GM18909 (cell line): ENCODE data around the gene RFTN2.
A peak's percentile ranks its signal among the peaks of the same experiment; 100 is the strongest.
"Not testable (repeated sequence)": the region's sequence is repeated elsewhere in the genome, so short reads cannot be mapped to it uniquely, and the experiment has no call there.

ENCODE experiments used
- ATAC-seq: cut with Tn5 transposase; IDR thresholded peaks from one replicate; pipeline ENCODE4 v1.9.1; 2021; ENCODE audit warnings: mild to moderate bottlenecking; ENCODE audit not compliant: unreplicated experiment, poor library complexity

RFTN2 gene

GRCh38 chr2:197613509-197613987, 61.8 kb downstream of the RFTN2 start:
- ATAC-seq, result no peak

GRCh38 chr2:197606180-197606579, 69.2 kb downstream of the RFTN2 start:
- peak; percentile 84 for ATAC-seq

- ATAC-seq, result peak; percentile 36
These were observed 71.1 kb downstream of the RFTN2 start for GRCh38 chr2:197604117-197604860.

DNA sequence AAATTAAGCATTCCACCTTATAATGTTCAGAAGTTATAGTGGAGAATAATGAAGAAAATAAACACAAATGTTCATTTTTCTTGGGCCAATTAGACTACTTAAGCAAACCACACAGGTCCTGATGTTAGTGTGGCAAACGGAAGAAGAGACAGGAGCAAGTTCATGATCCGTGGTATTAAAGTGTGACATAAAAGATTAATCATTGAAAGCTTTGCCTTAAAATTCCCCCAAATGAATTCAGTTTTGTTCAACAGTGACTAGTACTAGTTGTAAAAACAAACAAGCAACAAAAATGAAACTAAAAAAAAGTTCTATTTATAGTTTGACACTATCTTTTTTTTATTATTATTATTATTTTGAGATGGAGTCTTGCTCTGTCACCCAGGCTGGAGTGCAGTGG, 73.7 kb downstream of the RFTN2 start:
- peak; percentile 27 for ATAC-seq

GRCh38 chr2:197600306-197600705, 75.1 kb downstream of the RFTN2 start:
- peak; percentile 45 for ATAC-seq

DNA sequence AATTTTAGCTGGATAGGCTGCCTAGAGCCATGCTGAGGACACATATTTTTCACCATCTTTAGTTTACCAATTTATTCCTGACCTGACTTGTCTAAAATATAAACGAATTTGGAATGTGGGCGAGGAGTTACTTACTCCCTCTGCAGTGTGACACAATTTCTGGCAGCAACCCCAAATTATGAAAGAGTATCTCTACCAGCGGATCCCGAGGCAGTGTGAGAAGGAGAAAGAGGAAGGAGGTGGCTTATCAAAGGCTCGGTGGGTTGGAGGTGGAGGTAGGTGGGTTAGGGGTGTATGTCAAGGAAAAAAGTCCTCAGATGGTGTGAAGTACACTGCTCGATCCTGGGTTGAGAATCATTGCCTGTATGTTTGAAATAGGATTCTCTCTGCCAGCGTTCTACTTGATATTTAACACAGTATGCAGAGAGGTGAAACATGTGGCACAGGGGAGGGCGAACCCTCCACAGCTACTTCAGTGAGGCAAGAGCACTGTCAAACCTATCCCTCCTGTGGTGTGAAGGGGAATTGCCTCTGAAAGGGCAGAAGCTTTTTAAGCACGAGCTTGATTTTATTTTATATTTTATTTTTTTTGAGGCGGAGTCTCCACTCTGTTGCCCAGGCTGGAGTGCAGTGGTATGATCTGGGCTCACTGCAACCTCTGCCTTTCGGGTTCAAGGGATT, 76.0 kb downstream of the RFTN2 start:
- peak; percentile 56 for ATAC-seq

- no peak for ATAC-seq
These were observed 76.9 kb downstream of the RFTN2 start for GRCh38 chr2:197598450-197598849.

- no peak for ATAC-seq
These were observed 78.2 kb downstream of the RFTN2 start for GRCh38 chr2:197597166-197597565.

DNA sequence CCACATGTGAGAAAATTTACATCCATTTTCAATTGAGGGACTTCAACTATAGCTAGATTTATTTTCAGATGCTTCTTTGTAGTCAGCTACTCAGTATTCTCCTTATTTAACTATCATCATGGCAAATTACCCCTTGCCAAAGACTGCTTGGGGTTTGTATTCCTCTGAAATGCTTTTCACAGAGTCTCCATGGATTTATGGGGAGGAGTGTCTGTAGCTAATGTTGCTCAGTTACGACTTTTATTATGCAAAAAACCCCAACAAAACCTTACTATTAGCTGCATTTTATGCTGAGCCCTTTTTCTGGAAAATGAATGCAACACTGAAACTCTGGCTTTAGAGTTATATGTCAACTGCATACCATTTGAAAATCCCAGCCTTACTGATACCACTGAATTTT, 78.6 kb downstream of the RFTN2 start:
- no peak for ATAC-seq

GRCh38 chr2:197591339-197592072, 83.9 kb downstream of the RFTN2 start:
- ATAC-seq, result no peak

GRCh38 chr2:197587255-197587654, 88.1 kb downstream of the RFTN2 start:
- not testable (repeated sequence) for ATAC-seq

DNA sequence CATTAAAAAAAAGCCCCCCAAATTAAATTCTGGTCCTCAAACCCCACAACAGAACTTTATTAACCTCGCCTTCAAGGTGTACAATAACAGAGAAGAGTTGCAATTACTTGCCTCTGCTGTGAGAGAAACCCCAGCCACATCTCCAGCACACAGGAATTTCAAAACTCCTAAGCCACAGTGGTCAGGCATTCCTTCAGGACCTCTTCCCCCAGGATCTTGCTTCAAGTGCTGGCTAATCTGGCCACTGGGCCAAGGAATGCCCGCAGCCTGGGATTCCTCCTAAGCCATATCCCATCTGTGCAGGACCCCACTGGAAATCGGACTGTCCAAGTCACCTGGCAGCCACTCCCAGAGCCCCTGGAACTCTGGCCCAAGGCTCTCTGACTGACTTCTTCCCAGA, 95.2 kb downstream of the RFTN2 start:
- not testable (repeated sequence) for ATAC-seq

DNA sequence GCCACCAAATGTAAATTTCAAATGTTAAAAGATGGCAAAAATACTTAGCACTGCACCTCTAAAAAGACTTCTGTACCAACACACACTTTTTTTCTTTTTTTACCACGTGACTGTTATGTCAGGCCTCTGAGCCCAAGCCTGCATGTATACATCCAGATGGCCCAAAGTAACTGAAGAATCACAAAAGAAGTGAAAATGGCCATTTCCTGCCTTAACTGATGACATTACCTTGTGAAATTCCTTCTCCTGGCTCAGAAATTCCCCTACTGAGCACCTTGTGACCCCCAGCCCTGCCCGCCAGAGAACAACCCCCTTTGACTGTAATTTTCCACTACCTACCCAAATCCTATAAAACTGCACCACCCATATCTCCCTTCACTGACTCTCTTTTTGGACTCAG, 97.1 kb downstream of the RFTN2 start:
- ATAC-seq, result not testable (repeated sequence)

DNA sequence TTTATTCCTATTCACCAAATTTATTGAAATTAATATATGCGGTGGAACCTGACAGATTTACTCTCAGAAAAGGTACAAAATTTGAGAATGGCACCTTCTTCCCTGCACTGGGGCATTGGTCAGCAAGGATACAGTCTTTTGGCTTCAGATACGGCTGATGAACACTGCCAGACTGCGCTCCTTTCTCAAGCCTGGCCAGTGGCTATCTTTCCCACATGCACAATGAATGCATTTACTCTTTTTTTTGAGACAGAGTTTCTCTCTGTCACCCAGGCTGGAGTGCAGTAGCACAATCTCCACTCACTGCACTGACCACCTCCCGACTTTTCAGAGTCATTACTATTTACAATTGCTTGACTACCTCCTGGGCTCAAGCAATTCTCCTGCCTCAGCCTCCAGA, 97.9 kb downstream of the RFTN2 start:
- ATAC-seq, result no peak

- no peak for ATAC-seq
These were observed 98.8 kb downstream of the RFTN2 start for GRCh38 chr2:197576631-197577030.

DNA sequence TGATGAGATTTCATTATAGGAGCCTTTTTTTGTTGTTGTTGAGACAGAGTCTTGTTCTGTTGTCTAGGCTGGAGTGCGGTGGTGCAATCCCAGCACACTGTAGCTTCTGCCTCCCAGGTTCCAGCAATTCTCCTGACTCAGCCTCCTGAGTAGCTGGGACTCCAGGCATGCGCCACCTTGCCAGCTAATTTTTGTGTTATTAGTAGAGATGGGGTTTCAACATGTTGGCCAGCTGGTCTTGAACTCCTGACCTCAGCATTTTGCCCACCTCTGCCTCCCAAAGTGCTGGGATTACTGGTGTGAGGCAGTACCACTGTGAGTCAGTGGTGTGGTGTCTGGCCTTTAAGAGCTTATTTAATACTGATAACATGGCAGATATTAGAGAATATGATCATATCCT, 99.4 kb downstream of the RFTN2 start:
- ATAC-seq, result no peak

- ATAC-seq, result no peak
These were observed 101.8 kb downstream of the RFTN2 start for GRCh38 chr2:197573608-197574007.

DNA sequence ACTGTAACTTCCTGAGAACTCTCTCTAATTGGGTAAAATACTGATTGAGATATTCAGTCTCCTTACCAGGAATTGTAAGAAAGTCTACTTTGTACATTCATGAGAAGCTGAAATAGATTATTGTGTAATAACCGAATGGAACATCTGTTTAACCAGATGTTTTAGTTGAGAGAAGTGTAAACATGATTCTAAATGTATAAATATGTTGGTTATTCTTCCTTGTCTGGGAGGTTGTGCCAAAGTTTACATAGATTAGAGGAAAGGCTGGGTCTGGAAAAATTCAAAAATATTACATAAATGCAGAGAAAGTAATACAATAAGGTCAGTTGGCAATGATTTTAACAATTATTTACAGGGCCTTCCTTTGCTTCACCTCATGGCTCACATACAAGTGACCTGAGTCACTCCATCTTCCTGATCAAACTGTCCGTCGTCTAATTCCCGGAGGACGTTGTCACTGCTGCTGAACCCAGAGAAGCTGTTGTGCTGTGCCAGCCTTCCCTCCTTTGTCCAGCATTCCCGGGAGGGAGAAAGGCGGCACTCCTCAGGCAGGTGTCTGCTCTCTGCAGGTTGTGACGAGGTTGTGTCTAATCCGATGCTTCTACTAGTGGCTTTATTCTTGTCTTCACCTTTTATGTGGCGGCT, 103.6 kb downstream of the RFTN2 start:
- no peak for ATAC-seq

DNA sequence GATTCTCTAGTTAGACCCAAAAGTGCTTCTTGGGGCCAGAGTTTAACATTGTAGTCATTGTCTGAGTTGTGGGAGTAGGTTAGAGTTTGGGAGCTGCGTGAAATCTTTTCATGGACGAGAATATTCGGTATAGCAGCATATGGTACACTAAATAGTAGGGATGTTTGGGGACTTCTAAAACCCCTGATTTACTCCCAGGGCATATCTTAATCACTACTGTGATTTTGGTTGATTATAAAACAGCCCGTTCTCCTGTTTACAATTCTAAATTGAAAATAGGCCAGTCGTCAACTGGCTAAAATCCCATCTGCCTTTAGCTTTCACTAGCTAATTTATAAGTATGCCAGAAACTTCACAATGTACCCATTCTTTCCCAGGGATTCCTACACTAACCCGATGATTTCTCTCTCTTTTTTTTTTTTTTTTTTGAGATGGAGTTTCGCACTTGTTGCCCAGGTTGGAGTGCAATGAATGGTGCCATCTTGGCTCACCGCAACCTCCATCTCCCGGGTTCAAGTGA, 115.2 kb downstream of the RFTN2 start:
- no peak for ATAC-seq

GRCh38 chr2:197559681-197560080, 115.7 kb downstream of the RFTN2 start:
- no peak for ATAC-seq
